Cortex of kidney (tissue), 1 donor: Measurements from ENCODE around the gene AIMP2.
"Not testable (repeated sequence)": the region's sequence is repeated elsewhere in the genome, so short reads cannot be mapped to it uniquely, and the experiment has no call there.

ENCODE experiments used
- DNase-seq: peaks from one replicate; lab custom pipeline; 2025; lab: John Stamatoyannopoulos, UW

Gene AIMP2

DNA sequence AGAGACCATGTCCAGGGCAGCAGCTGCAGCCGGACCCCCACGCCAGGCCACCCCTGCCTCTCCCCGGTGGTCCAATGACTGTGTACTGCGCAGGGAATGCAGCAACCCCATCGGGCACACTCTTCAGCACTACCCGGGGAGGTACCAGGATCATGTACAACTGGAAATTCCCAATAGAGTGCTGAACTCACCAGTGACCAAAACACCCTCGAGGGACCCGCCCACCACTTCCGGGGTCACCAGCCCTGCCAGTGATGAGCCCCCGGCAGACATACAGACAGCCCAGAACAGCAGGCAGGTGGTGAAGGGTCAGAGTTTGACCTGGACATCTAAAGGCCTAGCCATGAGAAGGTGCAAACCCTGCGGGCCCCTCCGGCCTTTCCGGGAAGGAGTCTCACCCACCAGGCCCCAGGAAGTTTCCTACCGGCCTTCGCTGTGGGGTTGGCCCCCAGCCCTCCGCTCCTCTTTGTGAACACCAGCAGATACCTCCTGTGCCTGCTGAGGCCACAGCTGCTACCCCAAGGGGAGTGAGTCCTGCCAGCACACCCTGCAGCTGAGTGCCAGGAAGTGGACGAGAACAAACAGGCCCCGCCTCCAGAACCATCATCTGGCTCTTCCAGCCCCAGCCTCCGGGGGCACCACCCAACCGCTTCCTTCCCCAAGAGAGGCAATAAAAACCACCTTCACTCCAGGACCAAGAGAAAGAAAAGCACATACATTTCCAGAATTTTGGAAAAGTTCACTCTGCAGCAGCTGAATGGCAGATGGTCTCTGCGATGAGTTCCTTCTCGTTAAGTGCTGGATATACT is 17.1 kb downstream of the AIMP2 start:
- DNase-seq = no peak

GRCh38 chr7:6026820-6027311 is 17.8 kb downstream of the AIMP2 start:
- no peak for DNase-seq

GRCh38 chr7:6027806-6028365 is 18.8 kb downstream of the AIMP2 start:
- DNase-seq = no peak

DNA sequence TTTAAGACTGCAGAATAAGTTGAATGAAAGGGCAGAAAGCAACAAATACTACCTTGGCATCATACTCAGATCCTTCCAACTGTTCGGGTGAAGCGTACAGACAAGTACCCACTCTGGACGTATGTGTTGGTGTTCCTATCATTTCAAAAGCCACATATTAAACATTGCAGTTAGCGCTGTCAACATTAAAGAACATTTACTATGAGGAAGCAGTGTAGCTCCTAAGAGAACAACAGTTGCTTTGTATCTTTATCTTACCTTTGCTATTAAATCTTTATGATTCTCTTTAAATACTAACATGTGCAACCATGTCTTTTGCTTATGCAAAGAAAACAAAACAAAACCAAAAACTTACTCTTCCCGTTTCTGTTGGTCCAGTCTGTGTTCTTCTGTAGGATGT is 19.5 kb downstream of the AIMP2 start:
- no peak for DNase-seq

- no peak for DNase-seq
Observed at GRCh38 chr7:6030988-6031387, 21.9 kb downstream of the AIMP2 start, which contains the start of gene ANKRD61. TSS of gene ANKRD61 (plus strand) at chr7:6031376. CDS start at chr7:6031376, 0 bp downstream.

GRCh38 chr7:6031567-6031966 is 22.5 kb downstream of the AIMP2 start:
- DNase-seq = no peak

DNA sequence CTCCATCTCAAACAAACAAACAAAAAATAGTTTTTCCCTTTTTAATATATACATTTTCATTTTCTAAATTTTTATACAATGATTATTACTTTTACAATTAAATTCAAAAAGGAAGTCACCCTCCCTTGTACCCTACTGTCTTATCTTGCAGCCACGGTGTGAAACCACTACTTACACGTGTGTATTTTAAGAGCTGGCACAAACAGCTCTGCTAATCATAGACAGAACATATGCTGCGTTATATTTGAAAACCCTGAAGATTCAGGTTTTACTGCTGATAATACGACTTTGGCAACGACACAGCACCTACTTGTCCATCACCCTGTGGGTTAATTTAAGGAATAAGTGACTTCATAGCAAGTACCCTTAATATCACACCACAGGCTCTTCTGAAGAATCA is 23.1 kb downstream of the AIMP2 start:
- no peak for DNase-seq

DNA sequence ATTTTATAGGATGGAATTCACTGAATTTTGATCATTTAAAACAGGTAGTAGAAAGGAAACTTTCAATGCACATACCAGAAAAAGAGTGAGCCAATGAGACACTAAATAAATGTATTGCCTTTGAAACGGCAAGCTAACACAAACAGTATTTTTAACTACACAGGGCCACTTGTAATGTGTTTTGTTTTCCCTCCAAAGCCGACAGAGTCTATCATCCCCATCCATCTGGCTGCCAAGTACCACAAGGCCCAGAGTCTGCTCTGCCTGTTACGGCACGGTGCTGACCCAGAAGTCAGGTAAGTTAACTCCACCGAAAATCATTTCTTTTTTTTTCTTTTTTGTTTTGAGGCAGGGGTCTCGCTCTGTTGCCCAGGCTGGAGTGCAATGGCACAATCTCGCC is 23.6 kb downstream of the AIMP2 start:
- DNase-seq = no peak

- no peak for DNase-seq
Observed at GRCh38 chr7:6035165-6035564, 26.1 kb downstream of the AIMP2 start.

GRCh38 chr7:6035686-6036085 is 26.6 kb downstream of the AIMP2 start:
- DNase-seq = no peak

DNA sequence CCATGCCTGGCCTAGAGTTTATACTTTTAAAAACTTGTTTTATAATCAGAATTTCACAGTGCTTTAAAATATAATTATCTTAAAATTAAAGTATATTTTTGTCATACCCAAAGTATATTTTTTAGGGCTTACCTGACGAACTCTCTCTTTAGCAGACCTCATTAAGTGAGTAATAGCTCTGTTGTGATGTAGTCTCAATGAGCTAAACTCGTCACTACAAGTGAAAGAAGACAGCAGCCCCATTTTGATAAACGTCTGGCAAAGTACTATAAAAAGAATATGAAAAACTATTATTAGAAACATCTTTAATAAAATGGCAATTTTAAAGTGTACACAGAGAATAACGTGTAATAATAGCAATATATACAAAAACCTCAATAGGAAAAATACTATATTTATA is 40.7 kb downstream of the AIMP2 start:
- no peak for DNase-seq

GRCh38 chr7:6051185-6051584 is 42.1 kb downstream of the AIMP2 start:
- not testable (repeated sequence) for DNase-seq

DNA sequence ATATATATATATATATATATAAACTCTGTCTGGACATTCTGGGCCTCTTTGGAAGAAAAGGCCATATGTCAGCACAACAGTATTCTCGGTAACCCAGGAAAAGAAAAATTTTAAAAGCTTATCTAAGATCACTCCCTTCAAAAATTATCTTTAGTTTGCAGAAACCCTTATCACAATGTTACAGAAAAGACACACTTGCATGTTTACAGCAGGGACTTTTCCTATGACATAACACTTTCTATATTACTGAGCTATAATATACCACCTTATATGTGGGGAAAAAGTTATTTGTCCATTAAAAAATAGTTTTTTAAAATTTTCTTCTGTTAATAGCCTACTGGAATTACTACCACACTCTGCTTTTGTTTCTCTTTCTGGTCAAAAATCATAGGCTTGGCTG is 47.5 kb downstream of the AIMP2 start:
- DNase-seq = no peak

DNA sequence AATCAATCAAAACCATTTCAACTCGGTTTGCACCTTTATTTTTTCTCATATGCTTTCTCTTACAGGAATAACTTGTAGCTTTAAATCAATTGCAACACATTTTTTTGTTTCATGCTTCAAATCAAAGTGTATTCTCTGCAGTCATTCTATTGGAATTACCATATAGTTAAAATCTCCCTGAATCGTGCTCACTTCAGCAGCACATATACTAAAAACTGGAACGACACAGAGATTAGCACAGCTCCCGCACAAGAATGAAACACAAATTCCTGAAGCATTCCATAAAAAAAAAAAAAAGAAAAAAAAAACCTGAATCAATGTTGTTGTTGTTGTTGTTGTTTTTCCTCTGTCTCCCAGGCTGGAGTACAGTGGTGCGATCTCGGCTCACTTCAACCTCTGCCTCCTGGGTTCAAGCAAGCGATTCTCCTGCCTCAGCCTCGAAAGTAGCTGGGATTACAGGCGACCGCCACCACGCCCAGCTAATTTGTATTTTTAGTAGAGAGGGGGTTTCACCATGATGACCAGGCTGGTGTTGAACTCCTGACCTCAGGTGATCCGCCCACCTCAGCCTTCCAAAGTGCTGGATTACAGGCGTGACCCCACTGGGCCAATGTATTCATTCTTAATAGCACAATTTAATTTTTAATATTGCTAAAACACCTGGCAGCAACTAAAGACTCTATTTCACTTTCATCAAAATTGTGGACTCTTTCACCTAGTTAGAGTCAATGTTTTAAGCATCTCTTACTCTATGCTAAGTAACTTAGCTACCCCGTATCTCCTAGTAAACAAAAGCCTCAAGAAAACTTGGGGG is 48.5 kb downstream of the AIMP2 start:
- DNase-seq = no peak

DNA sequence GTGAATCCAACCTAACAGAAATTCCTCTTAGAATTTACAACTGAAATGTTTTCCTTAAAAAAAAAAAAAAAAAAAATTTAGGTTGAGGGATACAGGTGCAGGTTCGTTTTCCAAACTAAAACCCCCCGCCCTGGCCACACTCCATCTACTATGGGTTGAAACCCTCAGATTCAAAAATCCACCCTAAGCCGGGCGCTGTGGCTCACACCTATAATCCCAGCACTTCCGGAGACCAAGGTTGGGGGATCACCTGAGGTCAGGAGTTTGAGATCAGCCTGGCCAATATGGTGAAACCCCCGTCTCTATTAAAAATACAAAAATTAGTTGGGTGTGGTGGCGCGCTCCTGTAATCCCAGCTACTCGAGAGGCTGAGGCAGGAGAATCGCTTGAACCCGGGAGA is 50.9 kb downstream of the AIMP2 start:
- DNase-seq = not testable (repeated sequence)

DNA sequence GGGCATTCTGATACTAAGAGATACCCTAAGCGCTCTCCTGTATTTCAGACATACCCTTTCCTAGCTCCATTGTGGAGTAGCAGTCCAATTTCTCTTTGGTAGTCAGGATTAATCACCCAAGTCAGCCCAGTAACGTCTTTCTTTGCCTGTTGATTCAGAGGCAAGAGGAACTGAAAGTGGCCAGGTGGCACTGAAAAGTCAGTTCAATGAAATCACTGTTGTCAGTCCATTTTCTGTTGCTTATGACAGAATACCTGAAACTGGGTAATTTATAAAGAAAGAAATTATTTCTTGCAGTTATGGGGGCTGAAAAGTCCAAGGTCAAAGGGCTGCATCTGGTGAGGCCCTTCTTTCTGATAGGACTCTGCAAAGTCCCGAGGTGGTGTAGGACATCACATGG is 62.3 kb downstream of the AIMP2 start:
- no peak for DNase-seq
